H1 (cell line): Measurements from ENCODE around the gene RPLP2. TPM values are rescaled to one million over a fixed set of nuclear protein-coding genes. Genes with fewer than 3 reads are reported as not detected.

Experiments used
- CTBP2 ChIP-seq: IDR thresholded peaks from 2 replicates; pipeline ENCODE4 v1.7.0; 2011; ENCODE audit warnings: borderline replicate concordance, mild to moderate bottlenecking, moderate library complexity, mixed read lengths, low read length; ENCODE audit not compliant: insufficient read depth, insufficient read length
- HDAC2 ChIP-seq, 2 experiments: fragments of 300-600 bp in 1 of 2; sonication (generic) in 1 of 2; IDR thresholded peaks; 2 replicates each; pipeline ENCODE4 v1.6.1; 2011 to 2012; ENCODE audit warnings: low read depth in 2 of 2, low read length in 2 of 2, mild to moderate bottlenecking in 2 of 2, moderate library complexity in 2 of 2, borderline replicate concordance in 1 of 2, inconsistent platforms in 1 of 2
- polyA plus RNA-seq, 7 experiments: library from polyadenylated mRNA; depleted of rRNA in 3 of 7; stranded (reverse) in 5 of 7; unstranded in 2 of 7; fragments of >200 nt in 5 of 7; fragments of 200-250 nt in 2 of 7; gene quantifications; 1 replicate in 5 of 7; 2 replicates in 1 of 7; 4 replicates in 1 of 7; pipeline versions ENCODE4 v1.2.1 to v1.2.3, GENCODE V29; 2011 to 2013; ENCODE audit warnings: missing spikeins in 2 of 7, mixed read lengths in 2 of 7
- total RNA-seq: library from RNA; stranded (reverse); fragmentation: NEBNext Ultra II Directional; extraction: Animal tissue kit (Norgen Biotek cat#: 25700); gene quantifications from 2 replicates; pipeline ENCODE4 v1.2.1, GENCODE V29; 2021

RPLP2 gene
- total and polyA plus RNA-seq, 2 of the 8 experiments (the other 6 are each of a cell fraction or from before 2014, with no cell fraction given) = 1,789 to 2,106 TPM

DNA sequence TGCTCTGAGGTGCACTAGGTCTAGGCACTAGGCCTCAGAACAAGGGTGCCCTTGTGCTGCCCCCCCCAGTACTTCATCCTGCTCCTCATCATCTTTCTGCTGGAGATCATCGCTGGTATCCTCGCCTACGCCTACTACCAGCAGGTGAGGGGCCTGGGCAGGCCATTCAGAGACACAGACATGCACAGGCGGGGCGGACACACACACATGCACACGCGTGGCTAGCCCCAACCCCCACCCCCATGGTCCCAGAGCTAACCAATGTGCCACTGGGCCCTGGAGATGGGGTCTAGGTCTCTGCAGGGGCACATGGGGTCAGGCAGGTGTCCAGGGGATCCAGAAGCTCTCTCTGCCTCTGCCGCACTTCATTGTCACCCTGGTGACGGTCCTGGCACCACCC, 26.9 kb downstream of the RPLP2 start (continued):
- TF ChIP-seq HDAC2 (IDR thresholded peaks at IDR 0.05; ENCODE audit: borderline replicate concordance in 1 of 2, low read depth in 2 of 2, low read length in 2 of 2) = no peak
- TF ChIP-seq CTBP2 = no peak
